HG02970 (cell line): ENCODE results near the gene ARRB2.

ENCODE experiments used
- ATAC-seq: cut with Tn5 transposase; IDR thresholded peaks from one replicate; pipeline ENCODE4 v1.9.1; 2021; ENCODE audit warnings: mild to moderate bottlenecking, moderate library complexity, moderate number of reproducible peaks; ENCODE audit not compliant: unreplicated experiment, low FRiP score

Gene ARRB2

GRCh38 chr17:4722678-4723240, 12.3 kb downstream of the ARRB2 start:
- ATAC-seq = no peak

GRCh38 chr17:4724650-4725049, 14.2 kb downstream of the ARRB2 start:
- no peak for ATAC-seq

- ATAC-seq = no peak
Observed at GRCh38 chr17:4725646-4726310, 15.3 kb downstream of the ARRB2 start.

- ATAC-seq = no peak
Observed at GRCh38 chr17:4728124-4728523, 17.7 kb downstream of the ARRB2 start.

- ATAC-seq = no peak
Observed at GRCh38 chr17:4733073-4733531, 22.7 kb downstream of the ARRB2 start.

GRCh38 chr17:4734857-4735475, 24.5 kb downstream of the ARRB2 start:
- ATAC-seq = no peak

- ATAC-seq = no peak
Observed at GRCh38 chr17:4735876-4736651, 25.6 kb downstream of the ARRB2 start.

GRCh38 chr17:4738136-4739121, 28.0 kb downstream of the ARRB2 start:
- no peak for ATAC-seq

- ATAC-seq = no peak
Observed at GRCh38 chr17:4739122-4740024, 28.9 kb downstream of the ARRB2 start, which contains the start of the genes CXCL16 and ZMYND15. Gene CXCL16, minus strand, starts transcription at chr17:4739928. Its CDS starts 589 bp downstream, at chr17:4739339. Gene ZMYND15, plus strand, starts transcription at chr17:4739833. Its CDS starts 716 bp downstream, at chr17:4740549.

- ATAC-seq = no peak
Observed at GRCh38 chr17:4740025-4740351, 29.6 kb downstream of the ARRB2 start.

GRCh38 chr17:4740584-4740983, 30.2 kb downstream of the ARRB2 start:
- no peak for ATAC-seq

GRCh38 chr17:4741544-4741943, 31.1 kb downstream of the ARRB2 start:
- no peak for ATAC-seq

GRCh38 chr17:4742133-4742532, 31.7 kb downstream of the ARRB2 start:
- ATAC-seq = no peak

- no peak for ATAC-seq
Observed at GRCh38 chr17:4742629-4743028, 32.2 kb downstream of the ARRB2 start.

GRCh38 chr17:4743216-4743615, 32.8 kb downstream of the ARRB2 start:
- no peak for ATAC-seq

- no peak for ATAC-seq
Observed at GRCh38 chr17:4743898-4744297, 33.5 kb downstream of the ARRB2 start.

- no peak for ATAC-seq
Observed at GRCh38 chr17:4744999-4745969, 34.9 kb downstream of the ARRB2 start.

- ATAC-seq = no peak
Observed at GRCh38 chr17:4747847-4748246, 37.4 kb downstream of the ARRB2 start.
